ENCODE results near the gene AP1S1. TPM values are rescaled to one million over a fixed set of nuclear protein-coding genes. Genes with fewer than 3 reads are reported as not detected.
"Not testable (repeated sequence)": the region's sequence is repeated elsewhere in the genome, so short reads cannot be mapped to it uniquely, and the experiment has no call there.

AP1S1 gene
- total RNA-seq, 4 donors from 2014 or later, result 14.5 to 35.4 (median 22.7) TPM

- 82 to 85% methylated on average over 16 to 17 of the region's 17 CpGs for WGBS, 2 donors
- no peaks in the 10 kb centered on the region for H3K9me3 ChIP-seq
- peaks cover 0 to 36% of the 10 kb centered on the region in 2 donors for H3K27me3 ChIP-seq
- no peak overlapping the region for H3K4me3 ChIP-seq
- no peak for TF ChIP-seq POLR2A (IDR thresholded peaks at IDR 0.05)
- TF ChIP-seq CTCF (IDR thresholded peaks at IDR 0.05), result no peak
- no peak for TF ChIP-seq EP300 (IDR thresholded peaks at IDR 0.05)
- H3K27ac ChIP-seq, result no peak overlapping the region
- H3K4me1 ChIP-seq, result no peaks in the 10 kb centered on the region
- H3K36me3 ChIP-seq, result no peaks in the 10 kb centered on the region
- no peak for DNase-seq (ENCODE audit: low spot score in 2 of 2)
These were observed 41.6 kb downstream of the AP1S1 start for GRCh38 chr7:101195884-101196283.

GRCh38 chr7:101197991-101198390 lies 43.7 kb downstream of the AP1S1 start:
- H3K36me3 ChIP-seq, result no peaks in the 10 kb centered on the region
- no peak for DNase-seq (ENCODE audit: low spot score in 2 of 2)
- no peaks in the 10 kb centered on the region for H3K9me3 ChIP-seq
- no peak overlapping the region for H3K4me3 ChIP-seq
- peaks cover 0 to 11% (median 5%) of the 10 kb centered on the region in 4 donors for H3K4me1 ChIP-seq
- no peak overlapping the region for H3K27ac ChIP-seq
- TF ChIP-seq EP300 (IDR thresholded peaks at IDR 0.05), result no peak
- TF ChIP-seq POLR2A (IDR thresholded peaks at IDR 0.05), result no peak
- no peak for TF ChIP-seq CTCF (IDR thresholded peaks at IDR 0.05)
- H3K27me3 ChIP-seq, result peaks cover 2 to 54% of the 10 kb centered on the region in 2 donors
- WGBS, 2 donors, result 72 to 80% methylated on average over 21 of the region's 21 CpGs

GRCh38 chr7:101198476-101198875 lies 44.2 kb downstream of the AP1S1 start:
- no peak for DNase-seq (ENCODE audit: low spot score in 2 of 2)
- no peaks in the 10 kb centered on the region for H3K36me3 ChIP-seq
- TF ChIP-seq EP300 (IDR thresholded peaks at IDR 0.05) (no peak), CTCF (IDR thresholded peaks at IDR 0.05) (no peak), POLR2A (IDR thresholded peaks at IDR 0.05) (no peak)
- peaks cover 0 to 11% (median 5%) of the 10 kb centered on the region in 4 donors for H3K4me1 ChIP-seq
- no peak overlapping the region for H3K27ac ChIP-seq
- H3K9me3 ChIP-seq, result no peaks in the 10 kb centered on the region
- WGBS, 2 donors, result 69 to 70% methylated on average over 14 of the region's 14 CpGs
- H3K27me3 ChIP-seq, result peaks cover 2 to 56% of the 10 kb centered on the region in 2 donors
- no peak overlapping the region for H3K4me3 ChIP-seq

- H3K27me3 ChIP-seq, result peaks cover 2 to 60% of the 10 kb centered on the region in 2 donors
- 88 to 91% methylated on average over 10 of the region's 10 CpGs for whole genome bisulfite sequencing, 2 donors
These were observed 45.2 kb downstream of the AP1S1 start for GRCh38 chr7:101199522-101199921.

DNA sequence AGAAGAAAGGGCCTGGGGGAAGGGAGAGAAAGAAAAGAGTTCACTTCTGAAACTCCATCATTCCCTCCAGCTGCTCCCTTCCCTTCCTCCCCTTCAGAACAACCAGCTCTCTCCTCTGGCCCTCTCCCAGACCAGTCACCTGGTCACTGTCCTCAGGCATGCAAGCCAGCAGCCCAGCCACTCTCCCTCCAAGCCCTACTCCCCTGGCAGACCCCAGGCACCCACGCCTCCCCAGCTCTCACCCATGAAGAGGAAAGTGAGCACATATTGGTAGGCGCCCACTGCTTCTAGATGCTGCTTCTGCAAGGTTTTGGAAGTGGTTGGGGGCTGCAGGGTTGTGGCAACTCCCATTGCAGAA lies 46.2 kb downstream of the AP1S1 start:
- H3K4me1 ChIP-seq, result peaks cover 0 to 11% (median 5%) of the 10 kb centered on the region in 4 donors
- no peaks in the 10 kb centered on the region for H3K9me3 ChIP-seq
- TF ChIP-seq CTCF (IDR thresholded peaks at IDR 0.05), result no peak
- TF ChIP-seq POLR2A (IDR thresholded peaks at IDR 0.05), result no peak
- TF ChIP-seq EP300 (IDR thresholded peaks at IDR 0.05), result no peak
- DNase-seq (ENCODE audit: low spot score in 2 of 2), result no peak
- peak overlapping the region in 1 of 4 donors; percentile 56 for H3K27ac ChIP-seq
- peak overlapping the region in 1 of 4 donors; percentile 9 for H3K4me3 ChIP-seq
- H3K27me3 ChIP-seq, result peaks cover 2 to 60% of the 10 kb centered on the region in 2 donors
- no peaks in the 10 kb centered on the region for H3K36me3 ChIP-seq
- WGBS, 2 donors, result 66 to 86% methylated on average over 2 of the region's 2 CpGs

More at GRCh38 chr7:101199522-101199921, 45.2 kb downstream of the AP1S1 start:
- H3K27ac ChIP-seq; H3K4me3 ChIP-seq; H3K9me3 ChIP-seq; H3K36me3 ChIP-seq; DNase-seq (ENCODE audit: low spot score in 2 of 2): not testable (repeated sequence)
- peaks cover 0 to 11% (median 5%) of the 10 kb centered on the region in 4 donors for H3K4me1 ChIP-seq

All from tibial nerve (tissue), 4 donors.